Small intestine (tissue), 7 donors: Measurements from ENCODE around the gene DERA. TPM values are rescaled to one million over a fixed set of nuclear protein-coding genes. Genes with fewer than 3 reads are reported as not detected.
"Not testable (repeated sequence)": the region's sequence is repeated elsewhere in the genome, so short reads cannot be mapped to it uniquely, and the experiment has no call there.

Experiments used
- DNase-seq, 2 donors: peaks; one replicate each; pipeline versions ENCODE4 v3.0.0 to v3.0.0-alpha.2; 2013
- FAIRE-seq: peaks from 2 replicates; lab custom pipeline; 2012; peaks lifted over from hg19 to GRCh38; lab: Jason Lieb, UNC
- H3K27ac ChIP-seq, 3 donors: one replicate each; pipeline ENCODE4 v1.5.1; 2013; ENCODE audit warnings: low read length in 2 of 3, mild to moderate bottlenecking in 2 of 3, control low read depth in 1 of 3, inconsistent platforms in 1 of 3, low read depth in 1 of 3, moderate library complexity in 1 of 3
- H3K27me3 ChIP-seq, 3 donors: one replicate each; pipeline ENCODE4 v1.6.1; 2013; ENCODE audit warnings: low read length in 3 of 3, inconsistent platforms in 1 of 3; ENCODE audit not compliant: control insufficient read depth in 3 of 3, insufficient read depth in 3 of 3
- H3K36me3 ChIP-seq, 3 donors: one replicate each; pipeline ENCODE4 v1.6.1; 2013; ENCODE audit warnings: low read length in 3 of 3, inconsistent platforms in 1 of 3, low read depth in 1 of 3, mild to moderate bottlenecking in 1 of 3, moderate library complexity in 1 of 3; ENCODE audit not compliant: control insufficient read depth in 3 of 3, insufficient read depth in 2 of 3
- H3K4me1 ChIP-seq, 3 donors: one replicate each; pipeline ENCODE4 v1.6.1; 2013; ENCODE audit warnings: low read length in 2 of 3, inconsistent platforms in 1 of 3, low read depth in 1 of 3, mild to moderate bottlenecking in 1 of 3, moderate library complexity in 1 of 3; ENCODE audit not compliant: control insufficient read depth in 3 of 3, insufficient read depth in 2 of 3
- H3K4me3 ChIP-seq, 3 donors: one replicate each; pipeline ENCODE4 v1.5.1; 2013; ENCODE audit warnings: low read length in 3 of 3, control low read depth in 1 of 3, inconsistent platforms in 1 of 3, low read depth in 1 of 3, mild to moderate bottlenecking in 1 of 3, moderate library complexity in 1 of 3
- H3K9me3 ChIP-seq, 2 donors: one replicate each; pipeline ENCODE4 v1.6.1; 2013; ENCODE audit warnings: low read depth in 1 of 2, low read length in 1 of 2; ENCODE audit not compliant: control insufficient read depth in 2 of 2, insufficient read depth in 1 of 2
- WGBS, 3 donors: extraction: QIAGEN DNeasy Blood & Tissue Kit; methylation state at CpG; one replicate each; pipeline ENCODE4 v1.1.7; 2013; 5-methylcytosine and 5-hydroxymethylcytosine counted together
- polyA plus RNA-seq, 4 donors: library from polyadenylated mRNA; stranded (reverse) in 3 of 4; unstranded in 1 of 4; fragments of 200-250 nt in 3 of 4; fragments of 120-200 nt in 1 of 4; gene quantifications; one replicate each; pipeline versions ENCODE4 v1.2.1 to v1.2.3, GENCODE V29; 2013
- donor health status: healthy with polysubstance abuse.
- donor health status: control.
- donor health status: control.
- donor health status: Bipolar disorder and iron deficiency.
- donor health status: healthy.

Gene DERA
- polyA plus RNA-seq, 4 donors, result 36.0 to 133 (median 90.5) TPM

DNA sequence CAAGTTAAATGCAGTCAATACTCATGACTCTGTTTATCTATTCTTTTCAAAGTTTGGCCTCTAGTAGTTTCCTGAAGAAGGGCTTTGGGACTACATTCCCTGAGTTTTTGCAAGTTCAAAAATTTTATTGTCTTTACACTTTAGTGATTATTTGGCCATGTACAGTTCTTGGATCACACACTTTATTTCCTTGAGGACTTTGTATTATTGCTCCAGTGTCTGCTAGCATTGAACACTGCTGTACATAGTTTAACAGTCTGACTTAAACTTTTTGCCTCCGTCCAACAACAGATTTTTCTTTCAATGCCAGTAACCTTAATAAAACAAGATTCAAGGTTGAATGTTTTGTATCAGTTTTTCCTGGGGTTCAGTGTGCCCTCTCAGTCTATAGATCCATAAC is 132.3 kb downstream of the DERA start:
- Histone ChIP-seq H3K4me1 (no peaks in the 10 kb centered on the region), H3K36me3 (peaks cover 0 to 3% (median 0%) of the 10 kb centered on the region in 3 donors), H3K9me3 (peaks cover 0 to 7% of the 10 kb centered on the region in 2 donors), H3K4me3 (no peak overlapping the region), H3K27me3 (no peaks in the 10 kb centered on the region), H3K27ac (no peak overlapping the region)
- FAIRE-seq (no peak), DNase-seq (peak; percentile 8 to 11)
- WGBS, 3 donors, result 30 to 65% (median 32%) methylated on average over 1 of the region's 1 CpG

DNA sequence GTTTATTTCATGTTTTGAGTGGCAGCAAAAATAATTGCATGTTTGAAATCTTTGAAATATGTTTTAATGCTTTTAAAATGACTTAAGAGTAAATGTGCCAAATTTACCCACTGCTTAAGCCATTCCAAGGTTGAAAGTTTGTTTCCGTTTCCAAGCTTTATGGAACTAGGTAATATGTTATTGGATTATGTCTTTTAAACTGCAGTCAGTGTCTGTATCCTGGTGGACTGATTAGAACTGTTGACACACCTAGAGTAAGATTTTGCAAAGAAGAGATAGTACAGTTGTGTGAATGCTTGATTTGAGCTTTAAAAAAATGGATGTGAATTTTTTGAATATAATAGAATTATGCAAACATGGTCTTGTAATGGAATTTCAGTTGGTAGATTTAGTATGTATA is 135.1 kb downstream of the DERA start:
- H3K27me3 ChIP-seq, result no peaks in the 10 kb centered on the region
- FAIRE-seq (no peak), DNase-seq (no peak)
- H3K27ac ChIP-seq, result no peak overlapping the region
- H3K4me3 ChIP-seq, result no peak overlapping the region
- H3K36me3 ChIP-seq, result no peaks in the 10 kb centered on the region
- no peaks in the 10 kb centered on the region for H3K4me1 ChIP-seq
- WGBS, 3 donors, result 64 to 86% (median 80%) methylated on average over 1 of the region's 1 CpG
- peaks cover 0 to 7% of the 10 kb centered on the region in 2 donors for H3K9me3 ChIP-seq

DNA sequence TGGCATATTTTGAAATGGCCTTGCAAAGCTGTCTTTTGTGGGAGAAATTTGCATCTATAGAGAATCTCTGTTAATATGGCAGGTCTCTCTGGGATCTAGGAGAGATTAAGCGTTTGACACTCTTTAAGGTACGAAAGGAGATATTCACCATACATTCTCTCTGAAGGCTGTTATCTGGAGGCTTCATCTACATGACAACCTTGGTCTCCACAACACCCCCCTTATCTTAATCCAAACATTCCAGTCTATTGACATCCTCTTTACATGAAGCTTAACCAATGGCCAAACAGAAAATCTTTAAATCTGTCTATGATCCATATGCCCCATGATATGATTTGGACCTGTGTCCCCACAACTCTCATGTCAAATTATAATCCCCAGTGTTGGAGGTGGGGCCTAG is 137.4 kb downstream of the DERA start:
- no peak overlapping the region for H3K27ac ChIP-seq
- DNase-seq, result no peak
- H3K4me3 ChIP-seq, result no peak overlapping the region
- WGBS, 3 donors, result 94 to 96% (median 95%) methylated on average over 2 of the region's 2 CpGs
- no peaks in the 10 kb centered on the region for H3K4me1 ChIP-seq
- peaks cover 0 to 5% of the 10 kb centered on the region in 2 donors for H3K9me3 ChIP-seq
- H3K36me3 ChIP-seq, result no peaks in the 10 kb centered on the region
- H3K27me3 ChIP-seq, result no peaks in the 10 kb centered on the region
- FAIRE-seq, result no peak

DNA sequence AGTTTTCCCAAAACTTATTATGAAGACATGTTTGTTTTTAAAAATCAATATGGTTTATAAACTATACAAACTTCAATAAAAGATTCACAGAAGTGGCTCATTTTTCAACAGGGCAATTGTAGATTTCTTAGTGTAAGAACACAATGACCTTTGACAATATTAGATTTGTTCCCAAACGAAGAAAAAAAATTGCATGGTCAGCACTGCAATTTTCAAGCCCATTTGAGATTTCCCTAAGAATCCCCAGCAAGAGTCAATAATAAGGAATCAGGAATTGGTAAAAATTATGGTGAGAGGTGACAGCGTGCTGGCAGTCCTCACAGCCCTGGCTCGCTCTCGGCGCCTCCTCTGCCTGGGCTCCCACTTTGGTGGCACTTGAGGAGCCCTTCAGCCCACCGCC is 145.8 kb downstream of the DERA start:
- Histone ChIP-seq H3K9me3 (peaks cover 0 to 4% of the 10 kb centered on the region in 2 donors), H3K36me3 (no peaks in the 10 kb centered on the region), H3K4me1 (no peaks in the 10 kb centered on the region), H3K27me3 (no peaks in the 10 kb centered on the region), H3K4me3 (no peak overlapping the region), H3K27ac (no peak overlapping the region)
- DNase-seq (no peak), FAIRE-seq (no peak)
- WGBS, 3 donors, result 83 to 91% (median 85%) methylated on average over 5 to 6 of the region's 6 CpGs

DNA sequence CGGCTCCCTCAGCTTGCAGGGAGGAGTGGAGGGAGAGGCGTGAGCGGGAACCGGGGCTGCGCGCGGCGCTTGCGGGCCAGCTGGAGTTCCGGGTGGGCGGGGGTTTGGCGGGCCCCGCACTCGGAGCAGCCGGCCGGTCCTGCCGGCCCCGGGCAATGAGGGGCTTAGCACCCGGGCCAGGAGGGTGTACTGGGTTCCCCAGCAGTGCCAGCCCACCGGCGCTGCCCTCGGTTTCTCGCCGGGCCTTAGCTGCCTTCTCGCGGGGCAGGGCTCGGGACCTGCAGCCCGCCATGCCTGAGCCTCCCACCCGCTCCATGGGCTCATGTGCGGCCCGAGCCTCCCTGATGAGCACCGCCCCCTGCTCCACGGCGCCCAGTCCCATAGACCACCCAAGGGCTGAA is 146.2 kb downstream of the DERA start:
- not testable (repeated sequence) for H3K27ac ChIP-seq, FAIRE-seq, H3K27me3 ChIP-seq, H3K36me3 ChIP-seq, H3K4me3 ChIP-seq, H3K9me3 ChIP-seq, DNase-seq, H3K4me1 ChIP-seq
- WGBS, 3 donors, result 93 to 97% (median 93%) methylated on average over 26 to 34 of the region's 34 CpGs

DNA sequence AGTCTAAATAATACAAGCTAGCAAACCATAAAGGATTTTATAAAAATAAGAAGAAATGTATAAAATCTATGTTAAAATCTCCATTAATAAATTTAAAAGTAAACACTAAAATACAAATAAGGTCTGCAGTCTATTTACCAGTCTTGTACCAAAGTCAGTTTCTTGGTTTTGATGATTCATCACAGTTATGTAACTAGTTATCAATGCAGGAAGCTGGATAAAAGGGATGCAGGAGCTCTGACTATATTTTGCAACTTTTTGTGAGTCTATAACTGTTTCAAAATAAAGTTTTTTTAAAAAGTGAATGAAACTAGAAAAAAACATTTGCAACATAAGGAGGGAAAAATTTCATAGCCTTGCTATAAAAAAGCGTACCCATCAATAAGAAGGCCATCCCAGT is 151.5 kb downstream of the DERA start:
- H3K4me3 ChIP-seq, result no peak overlapping the region
- 87 to 94% (median 92%) methylated on average over 1 of the region's 1 CpG for WGBS, 3 donors
- H3K36me3 ChIP-seq, result no peaks in the 10 kb centered on the region
- no peak overlapping the region for H3K27ac ChIP-seq
- FAIRE-seq (no peak), DNase-seq (no peak)
- H3K27me3 ChIP-seq, result no peaks in the 10 kb centered on the region
- H3K4me1 ChIP-seq, result no peaks in the 10 kb centered on the region
- H3K9me3 ChIP-seq, result no peaks in the 10 kb centered on the region

DNA sequence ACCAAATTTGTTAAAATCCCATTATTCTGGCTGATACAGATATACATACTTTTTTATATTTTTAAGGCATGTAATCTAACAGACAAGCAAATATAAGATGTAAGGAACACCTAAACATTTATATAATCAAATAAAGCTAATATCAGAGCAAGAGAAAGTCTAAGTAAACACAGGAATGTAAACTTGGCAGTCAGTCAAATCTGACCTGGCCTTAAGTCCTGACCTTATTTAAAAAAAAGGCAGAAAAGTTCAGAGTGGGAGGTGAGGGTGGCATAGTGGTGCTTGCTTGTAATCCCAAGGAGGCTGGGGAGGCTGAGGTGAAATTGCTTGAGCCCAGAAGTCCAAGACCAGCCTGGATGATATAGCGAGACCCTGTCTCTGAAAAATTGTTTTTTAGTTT is 152.6 kb downstream of the DERA start:
- H3K4me3 ChIP-seq, result no peak overlapping the region
- FAIRE-seq, result no peak
- H3K36me3 ChIP-seq, result no peaks in the 10 kb centered on the region

DNA sequence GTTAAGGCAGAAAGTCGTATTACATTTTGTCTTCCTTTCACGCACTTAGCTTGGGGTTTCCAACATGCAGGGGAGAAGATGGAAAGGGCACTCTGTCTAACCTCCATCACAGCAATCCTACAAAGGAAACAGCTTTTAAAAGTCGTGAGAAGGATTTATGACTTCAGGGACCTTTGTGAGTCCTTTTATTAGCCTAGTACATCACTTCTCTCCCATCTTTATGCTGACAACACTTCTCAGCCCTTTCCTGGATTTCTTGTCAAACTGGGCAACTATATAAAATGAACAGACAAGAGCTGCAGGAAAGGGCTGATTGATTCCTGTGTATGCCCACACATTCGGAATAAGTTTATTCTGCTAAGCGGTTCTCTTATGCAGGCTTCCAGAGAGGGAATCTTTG is 159.0 kb downstream of the DERA start:
- Histone ChIP-seq H3K27me3 (no peaks in the 10 kb centered on the region), H3K9me3 (no peaks in the 10 kb centered on the region), H3K36me3 (no peaks in the 10 kb centered on the region), H3K4me1 (no peaks in the 10 kb centered on the region), H3K4me3 (no peak overlapping the region), H3K27ac (no peak overlapping the region)
- 46 to 61% (median 61%) methylated on average over 5 of the region's 5 CpGs for WGBS, 3 donors
- FAIRE-seq (no peak), DNase-seq (no peak)

More for the DNA sequence above, 152.6 kb downstream of the DERA start:
- Histone ChIP-seq H3K9me3 (no peaks in the 10 kb centered on the region), H3K27ac (no peak overlapping the region), H3K4me1 (no peaks in the 10 kb centered on the region), H3K27me3 (no peaks in the 10 kb centered on the region)
- 84 to 97% (median 90%) methylated on average over 1 of the region's 1 CpG for whole genome bisulfite sequencing, 3 donors
- no peak for DNase-seq

DNA sequence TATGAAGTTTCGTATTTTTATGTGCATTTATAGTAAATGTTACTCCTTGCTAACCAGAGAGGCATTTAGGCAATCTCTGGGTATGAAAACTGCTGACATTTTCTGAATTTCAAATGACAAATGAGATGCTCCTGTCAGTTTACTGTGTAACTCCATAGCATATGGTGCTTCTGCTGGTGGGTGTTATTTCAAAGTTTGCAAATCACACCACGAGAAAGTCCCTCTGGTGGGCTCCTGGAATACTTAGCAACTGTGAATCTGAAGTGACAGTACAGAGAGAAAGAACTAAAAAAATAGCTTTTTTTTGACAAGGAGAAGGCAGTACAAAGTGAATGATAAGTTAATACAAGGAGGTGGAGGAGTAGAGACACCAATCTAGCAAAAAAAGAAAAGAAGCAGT is 161.5 kb downstream of the DERA start:
- WGBS, 3 donors, result 72 to 87% (median 85%) methylated on average over 2 of the region's 2 CpGs
- H3K27me3 ChIP-seq, result no peaks in the 10 kb centered on the region
- FAIRE-seq, result no peak
- no peaks in the 10 kb centered on the region for H3K9me3 ChIP-seq
- no peak overlapping the region for H3K4me3 ChIP-seq
- no peak for DNase-seq
- H3K36me3 ChIP-seq, result no peaks in the 10 kb centered on the region
- H3K4me1 ChIP-seq, result peaks cover 0 to 10% (median 0%) of the 10 kb centered on the region in 3 donors
- no peak overlapping the region for H3K27ac ChIP-seq
